NCI-H187 (cell line): ENCODE results near the gene SLC34A1.

Experiments
- DNase-seq, 2 experiments: peaks; one replicate each; lab custom pipeline; 2025; lab: John Stamatoyannopoulos, UW

Gene SLC34A1

GRCh38 chr5:177446200-177447065 lies 62.2 kb downstream of the SLC34A1 start, which contains the start of gene PRR7:
Gene PRR7 (plus strand): TSS chr5:177446814. CDS start chr5:177455068, 8,254 bp downstream.
- peak; percentile 29 to 33 for DNase-seq

GRCh38 chr5:177447066-177447610 lies 62.9 kb downstream of the SLC34A1 start:
- peak in 1 of 2 experiments; percentile 33 for DNase-seq

DNA sequence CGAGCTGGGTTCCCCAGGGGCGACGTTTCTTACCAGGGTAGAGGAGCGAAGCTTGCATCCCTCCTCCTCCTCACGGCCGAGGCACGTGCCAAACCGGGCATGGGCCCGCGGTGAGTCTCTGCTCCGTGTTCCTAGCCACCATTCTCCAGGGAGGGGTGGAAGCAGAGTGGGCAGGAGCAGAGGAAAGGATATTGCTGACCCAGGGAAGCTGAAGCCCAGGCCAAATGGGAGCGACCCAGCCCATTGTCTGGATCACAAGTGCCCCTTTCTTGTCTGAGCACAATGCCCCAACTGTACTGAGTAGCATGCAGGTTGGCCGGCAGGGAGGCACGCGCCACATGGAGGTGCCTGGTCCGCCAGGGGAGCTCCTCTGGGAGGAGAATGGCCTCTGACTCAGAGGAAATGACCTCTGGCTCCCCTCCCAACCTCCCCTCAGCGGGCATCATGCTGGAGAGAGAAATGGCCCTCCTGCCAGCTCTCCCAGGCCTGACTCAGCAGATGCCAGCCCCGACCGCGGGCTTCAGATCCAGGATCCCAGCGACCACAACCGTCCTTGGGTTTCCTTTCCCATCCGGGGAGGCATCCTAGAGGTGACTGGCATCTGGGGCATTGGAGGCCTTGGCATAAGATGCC lies 63.5 kb downstream of the SLC34A1 start:
- no peak for DNase-seq
